B cell (primary cell): ENCODE data around the gene CABLES2. TPM values are rescaled to one million over a fixed set of nuclear protein-coding genes. Genes with fewer than 3 reads are reported as not detected.

Experiments
- ATAC-seq: fragments of 200-7000 bp; cut with Tn5 transposase; one replicate; pipeline ENCODE4 v1.10.0; 2021; ENCODE audit warnings: low read depth, mild to moderate bottlenecking, moderate number of reproducible peaks, moderate library complexity
- CTCF ChIA-PET: fragments of 350-600 bp; sonication (Branson Sonifier 250); formaldehyde crosslinking; loops from one replicate; lab custom pipeline; 2021; ENCODE audit warnings: antibody characterized with exemption, inconsistent platforms; lab: Charles Lee
- POLR2A ChIA-PET: fragments of 350-600 bp; sonication (Branson Sonifier 250); formaldehyde crosslinking; loops from one replicate; lab custom pipeline; 2021; ENCODE audit warnings: antibody characterized with exemption; lab: Charles Lee
- DNase-seq: peaks from one replicate; pipeline ENCODE4 v3.0.0; 2013
- H2AFZ ChIP-seq: 2 replicates; pipeline ENCODE4 v1.6.1; 2012; ENCODE audit warnings: mild to moderate bottlenecking, low read depth, low read length; ENCODE audit not compliant: insufficient read depth, poor library complexity, severe bottlenecking
- H3K27ac ChIP-seq, 2 donors: 1 replicate in 1 of 2; 2 replicates in 1 of 2; pipeline ENCODE4 v1.5.1; 2012 to 2013; ENCODE audit warnings: low read length in 2 of 2, mild to moderate bottlenecking in 2 of 2, moderate library complexity in 1 of 2
- H3K27me3 ChIP-seq, 4 experiments: fragments of 200-600 bp in 1 of 4; sonication (generic) in 1 of 4; replicated peaks in 1 of 4; 1 replicate in 2 of 4; 2 replicates in 2 of 4; pipeline versions ENCODE4 v1.6.1 to v1.7.0; 2013 to 2016; ENCODE audit warnings: low read length in 3 of 4, mild to moderate bottlenecking in 2 of 4, mixed read lengths in 1 of 4, moderate library complexity in 1 of 4; ENCODE audit not compliant: insufficient read depth in 4 of 4, control insufficient read depth in 3 of 4; ENCODE audit errors: control extremely low read depth in 1 of 4
- H3K36me3 ChIP-seq, 2 experiments: replicated peaks in 1 of 2; 1 replicate in 1 of 2; 2 replicates in 1 of 2; pipeline versions ENCODE4 v1.6.1 to v1.7.1; 2013; ENCODE audit warnings: low read length in 1 of 2; ENCODE audit not compliant: insufficient read depth in 2 of 2, control insufficient read depth in 1 of 2; ENCODE audit errors: control extremely low read depth in 1 of 2, extremely low read depth in 1 of 2
- H3K4me1 ChIP-seq, 2 donors: fragments of 200-600 bp in 1 of 2; sonication (generic) in 1 of 2; 1 replicate in 1 of 2; 2 replicates in 1 of 2; pipeline versions ENCODE4 v1.5.1 to v1.6.1; 2013 to 2017; ENCODE audit warnings: low read length in 2 of 2; ENCODE audit not compliant: control insufficient read depth in 2 of 2, insufficient read depth in 2 of 2
- H3K4me2 ChIP-seq: replicated peaks from 2 replicates; pipeline ENCODE3; 2012; ENCODE audit warnings: mild to moderate bottlenecking, low read depth, low read length; ENCODE audit not compliant: poor library complexity, severe bottlenecking
- H3K4me3 ChIP-seq, 5 experiments: fragments of 200-600 bp in 1 of 5; sonication (generic) in 1 of 5; 1 replicate in 3 of 5; 2 replicates in 2 of 5; pipeline versions ENCODE4 v1.5.1 to v1.7.0; 2011 to 2016; ENCODE audit warnings: low read length in 4 of 5, mild to moderate bottlenecking in 4 of 5, low read depth in 2 of 5, control low read depth in 1 of 5, moderate library complexity in 1 of 5; ENCODE audit not compliant: insufficient read depth in 1 of 5; ENCODE audit errors: control extremely low read depth in 1 of 5, extremely low read depth in 1 of 5
- H3K79me2 ChIP-seq: fragments of 200-600 bp; sonication (generic); one replicate; pipeline ENCODE4 v1.6.0; 2016; ENCODE audit warnings: low read length; ENCODE audit not compliant: control insufficient read depth, insufficient read depth
- H3K9ac ChIP-seq: fragments of 200-600 bp; sonication (generic); 2 replicates; pipeline ENCODE4 v1.6.1; 2017; ENCODE audit warnings: mild to moderate bottlenecking, low read length, moderate library complexity
- H3K9me3 ChIP-seq, 3 donors: one replicate each; pipeline versions ENCODE4 v1.6.1 to v1.7.1; 2013; ENCODE audit warnings: low read length in 2 of 3; ENCODE audit not compliant: control insufficient read depth in 2 of 3, insufficient read depth in 1 of 3; ENCODE audit errors: control extremely low read depth in 1 of 3
- H4K20me1 ChIP-seq: 2 replicates; pipeline ENCODE4 v1.6.0; 2012; ENCODE audit warnings: mild to moderate bottlenecking, low read length; ENCODE audit not compliant: insufficient read depth, control insufficient read depth, poor library complexity, severe bottlenecking
- H3K27ac Mint-ChIP-seq: one replicate; pipeline ENCODE4 v1.8.0; 2021; ENCODE audit warnings: mixed read lengths
- H3K27me3 Mint-ChIP-seq: one replicate; pipeline ENCODE4 v1.8.0; 2021; ENCODE audit warnings: mixed read lengths
- H3K4me1 Mint-ChIP-seq: one replicate; pipeline ENCODE4 v1.8.0; 2021; ENCODE audit warnings: mixed read lengths
- H3K4me3 Mint-ChIP-seq: one replicate; pipeline ENCODE4 v1.8.0; 2021; ENCODE audit warnings: mixed read lengths
- H3K9me3 Mint-ChIP-seq: one replicate; pipeline ENCODE4 v1.8.0; 2022; ENCODE audit warnings: mixed read lengths; ENCODE audit not compliant: insufficient read depth
- EZH2 ChIP-seq: IDR thresholded peaks from 2 replicates; pipeline ENCODE4 v1.6.1; 2012; ENCODE audit warnings: borderline replicate concordance, low read depth, mild to moderate bottlenecking, moderate library complexity, low read length; ENCODE audit not compliant: insufficient read depth, poor library complexity, severe bottlenecking
- WGBS: methylation state at CpG from one replicate; pipeline ENCODE4 v1.1.5; 2013; ENCODE audit warnings: missing lambda C conversion rate; ENCODE audit not compliant: insufficient coverage; 5-methylcytosine and 5-hydroxymethylcytosine counted together
- intact Hi-C: fragments of 100-400 bp; cut with micrococcal nuclease; formaldehyde crosslinking; loops from one replicate; pipeline ENCODE4 v1.10.0; 2022
- polyA plus RNA-seq: library from polyadenylated mRNA; depleted of rRNA; stranded (reverse); fragments of >200 nt; gene quantifications from 2 replicates; pipeline ENCODE4 v1.2.3, GENCODE V29; 2012
- total RNA-seq, 2 donors: library from RNA; stranded (reverse); fragments of 120-200 nt in 1 of 2; gene quantifications; 1 replicate in 1 of 2; 2 replicates in 1 of 2; pipeline versions ENCODE4 v1.2.3 to v1.2.4, GENCODE V29; 2013 to 2022
- TF ChIP-seq, protein P1 (sequence below): fragments of 200-600 bp; IDR thresholded peaks from one replicate; pipeline ENCODE4 v1.8.0; 2022; ENCODE audit warnings: antibody characterized with exemption, mild to moderate bottlenecking

CABLES2 gene
- total and polyA plus RNA-seq, 2 donors (not counting 1 experiment from before 2014, with no cell fraction given) = 4.8 to 8.2 TPM

DNA sequence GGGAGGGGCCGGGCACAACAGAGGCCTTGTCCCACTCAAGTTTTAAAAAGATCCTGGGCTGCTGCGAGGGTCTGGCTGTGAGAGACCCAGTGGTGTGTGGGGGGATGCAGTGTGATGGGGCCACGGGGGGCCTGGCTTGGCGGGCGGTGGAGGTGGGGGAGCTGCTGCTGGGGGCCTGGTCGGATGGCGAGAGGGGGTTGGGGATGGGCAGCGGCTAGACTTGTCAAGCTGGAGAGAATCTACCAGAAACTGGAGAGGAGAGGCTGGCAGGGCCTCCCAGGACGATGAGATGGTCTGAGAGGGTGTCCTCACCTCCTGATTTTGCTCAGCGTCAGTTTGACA lies 15.0 kb downstream of the CABLES2 start:
- no peak overlapping the region for H3K27ac Mint-ChIP-seq

More for the DNA sequence above, 15.0 kb downstream of the CABLES2 start:
- Histone ChIP-seq H2AFZ (no peak overlapping the region), H3K4me1 (peaks cover 12 to 15% of the 10 kb centered on the region in 2 donors), H3K4me3 (no peak overlapping the region), H3K36me3 (peaks cover 2 to 38% of the 10 kb centered on the region in 2 experiments), H3K4me2 (no peak overlapping the region), H3K79me2 (peaks cover 26% of the 10 kb centered on the region), H3K9me3 (no peaks in the 10 kb centered on the region), H3K27me3 (no peaks in the 10 kb centered on the region), H3K27ac (no peak overlapping the region), H3K9ac (no peak overlapping the region), H4K20me1 (peaks cover 44% of the 10 kb centered on the region)
- TF ChIP-seq, protein P1, sequence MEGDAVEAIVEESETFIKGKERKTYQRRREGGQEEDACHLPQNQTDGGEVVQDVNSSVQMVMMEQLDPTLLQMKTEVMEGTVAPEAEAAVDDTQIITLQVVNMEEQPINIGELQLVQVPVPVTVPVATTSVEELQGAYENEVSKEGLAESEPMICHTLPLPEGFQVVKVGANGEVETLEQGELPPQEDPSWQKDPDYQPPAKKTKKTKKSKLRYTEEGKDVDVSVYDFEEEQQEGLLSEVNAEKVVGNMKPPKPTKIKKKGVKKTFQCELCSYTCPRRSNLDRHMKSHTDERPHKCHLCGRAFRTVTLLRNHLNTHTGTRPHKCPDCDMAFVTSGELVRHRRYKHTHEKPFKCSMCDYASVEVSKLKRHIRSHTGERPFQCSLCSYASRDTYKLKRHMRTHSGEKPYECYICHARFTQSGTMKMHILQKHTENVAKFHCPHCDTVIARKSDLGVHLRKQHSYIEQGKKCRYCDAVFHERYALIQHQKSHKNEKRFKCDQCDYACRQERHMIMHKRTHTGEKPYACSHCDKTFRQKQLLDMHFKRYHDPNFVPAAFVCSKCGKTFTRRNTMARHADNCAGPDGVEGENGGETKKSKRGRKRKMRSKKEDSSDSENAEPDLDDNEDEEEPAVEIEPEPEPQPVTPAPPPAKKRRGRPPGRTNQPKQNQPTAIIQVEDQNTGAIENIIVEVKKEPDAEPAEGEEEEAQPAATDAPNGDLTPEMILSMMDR = no peak
- no peak for TF ChIP-seq EZH2
- 96% methylated on average over 7 of the region's 10 CpGs for whole genome bisulfite sequencing
- POLR2A ChIA-PET = no interaction called here
- no peaks in the 10 kb centered on the region for H3K27me3 Mint-ChIP-seq
- CTCF ChIA-PET = interaction anchor here (1.5 to 1.6 kb wide), 2 partner anchors 9 to 416 kb away, joined by 3 to 7 read pairs; no protein-coding TSS in a partner anchor
- no peak overlapping the region for H3K4me3 Mint-ChIP-seq
- DNase-seq = no peak
- peaks cover 20% of the 10 kb centered on the region for H3K4me1 Mint-ChIP-seq
- no peak for ATAC-seq
- no peaks in the 10 kb centered on the region for H3K9me3 Mint-ChIP-seq
- intact Hi-C loops = no loop called here
